ENCODE results near the gene FABP1. TPM values are rescaled to one million over a fixed set of nuclear protein-coding genes. Genes with fewer than 3 reads are reported as not detected.

The FABP1 gene
- total and polyA plus RNA-seq, 2 of the 8 experiments (the other 6 are each of a cell fraction or from before 2014, with no cell fraction given), result 0.09 TPM; not detected in 1

GRCh38 chr2:88077080-88077479 lies 50.8 kb downstream of the FABP1 start:
- H2BK15ac ChIP-seq (ENCODE audit: low read length), result no peak overlapping the region
- no peaks in the 10 kb centered on the region for H3K27me3 ChIP-seq (replicated peaks in 1 of 4; ENCODE audit: control insufficient read depth in 3 of 4, extremely low read depth in 1 of 4, insufficient read depth in 3 of 4, low read length in 3 of 4)
- no peak overlapping the region for H3K18ac ChIP-seq (ENCODE audit: extremely low read depth, low read length)
- no peak overlapping the region for H3K56ac ChIP-seq (replicated peaks; ENCODE audit: insufficient read length, low read depth, low read length)
- H3K79me1 ChIP-seq (ENCODE audit: low read depth, low read length), result no peaks in the 10 kb centered on the region
- FAIRE-seq (no peak), DNase-seq (ENCODE audit: low read depth in 1 of 2, low spot score in 2 of 2) (no peak)
- no peak overlapping the region for H2BK20ac ChIP-seq (ENCODE audit: low read length)
- H3K4me3 ChIP-seq (ENCODE audit: extremely low read depth in 1 of 4, insufficient read depth in 2 of 4, low read depth in 3 of 4, low read length in 4 of 4), result no peak overlapping the region
- no peak overlapping the region for H3K14ac ChIP-seq (ENCODE audit: insufficient read length)
- H2BK120ac ChIP-seq (replicated peaks; ENCODE audit: low read depth, low read length), result no peak overlapping the region
- no peaks in the 10 kb centered on the region for H3K23me2 ChIP-seq (ENCODE audit: low read depth, low read length)
- H3K9ac ChIP-seq (replicated peaks in 1 of 4; ENCODE audit: extremely low read depth in 1 of 4, low read depth in 3 of 4, low read length in 3 of 4), result no peak overlapping the region
- H3K79me2 ChIP-seq (ENCODE audit: control insufficient read depth in 1 of 2, insufficient read depth in 2 of 2, low read length in 2 of 2), result no peaks in the 10 kb centered on the region
- peaks cover 0 to 2% (median under 1%) of the 10 kb centered on the region in 4 experiments; a peak in 1 of 7 replicates for H3K4me1 ChIP-seq (replicated peaks in 1 of 4; ENCODE audit: control insufficient read depth in 3 of 4, insufficient read depth in 4 of 4, low read length in 3 of 4)
- no peak overlapping the region for H4K91ac ChIP-seq (replicated peaks; ENCODE audit: insufficient read length, low read length)
- no peaks in the 10 kb centered on the region for H4K20me1 ChIP-seq (replicated peaks in 1 of 2; ENCODE audit: control insufficient read depth in 1 of 2, insufficient read depth in 2 of 2, low read length in 2 of 2)
- H3K23ac ChIP-seq (ENCODE audit: insufficient read length), result no peak overlapping the region
- H2BK12ac ChIP-seq (ENCODE audit: low read depth, low read length), result no peak overlapping the region
- H4K5ac ChIP-seq (ENCODE audit: insufficient read length, low read depth, low read length), result no peak overlapping the region
- no peak overlapping the region for H3K27ac ChIP-seq (ENCODE audit: low read depth, low read length)
- H3K4me2 ChIP-seq (ENCODE audit: insufficient read depth in 1 of 2, low read depth in 2 of 2, low read length in 2 of 2), result no peak overlapping the region
- ChIA-PET POLR2A (ENCODE audit: partially characterized antibody) (no interaction called here), CTCF (ENCODE audit: partially characterized antibody) (interaction anchor here (1.2 to 5.7 kb wide), 3 partner anchors 17 to 96 kb away, joined by 3 to 50 read pairs (median 3); no protein-coding TSS in a partner anchor)
- no peaks in the 10 kb centered on the region for H3K36me3 ChIP-seq (ENCODE audit: control insufficient read depth in 2 of 4, insufficient read depth in 4 of 4, low read length in 3 of 4)
- no peak overlapping the region for H4K8ac ChIP-seq (ENCODE audit: extremely low read depth, insufficient read depth, low read length)
- no peak overlapping the region for H2BK5ac ChIP-seq (ENCODE audit: low read depth, low read length)
- H2AK5ac ChIP-seq (ENCODE audit: low read depth, low read length), result no peak overlapping the region
- WGBS, 2 experiments (ENCODE audit: extremely low coverage in 1 of 2, insufficient coverage in 1 of 2, insufficient read length in 1 of 2, insufficient replicate concordance in 2 of 2, low coverage in 1 of 2, low lambda C conversion rate in 2 of 2, missing lambda C conversion rate in 1 of 2), result 93% methylated on average over 8 of the region's 8 CpGs; no CpG with 5 or more reads in 1 of the 2 experiments
- no peak overlapping the region for H3K4ac ChIP-seq (replicated peaks; ENCODE audit: insufficient read length, low read depth, low read length)
- peaks cover 0 to 4% of the 10 kb centered on the region in 2 experiments; a peak in 1 of 4 replicates for H3K9me3 ChIP-seq (ENCODE audit: insufficient read depth in 2 of 2, low read depth in 1 of 2, low read length in 1 of 2)
- no peak overlapping the region for H2AFZ ChIP-seq (ENCODE audit: low read length)
- TF ChIP-seq TAF1 (IDR thresholded peaks at IDR 0.05; ENCODE audit: low read depth, low read length) (no peak), NRF1 (IDR thresholded peaks at IDR 0.05; ENCODE audit: low read depth, low read length) (no peak)

Data from H1 (cell line).